Stimulated activated CD8-positive, alpha-beta memory T cell treated with anti-CD3 and anti-CD28 coated beads, Interleukin-15, amount 100 ng/mL, for 24 hours (primary cell): ENCODE results near the gene LRRC18.

Experiments used
- DNase-seq: peaks from one replicate; pipeline ENCODE4 v3.0.0-alpha.2; 2020; ENCODE audit warnings: low read depth

LRRC18 gene

GRCh38 chr10:48939790-48940325 lies at the start of gene LRRC18:
LRRC18 (minus strand) TSS chr10:48939840; CDS start chr10:48914155, 25,685 bp downstream.
- DNase-seq, result no peak

DNA sequence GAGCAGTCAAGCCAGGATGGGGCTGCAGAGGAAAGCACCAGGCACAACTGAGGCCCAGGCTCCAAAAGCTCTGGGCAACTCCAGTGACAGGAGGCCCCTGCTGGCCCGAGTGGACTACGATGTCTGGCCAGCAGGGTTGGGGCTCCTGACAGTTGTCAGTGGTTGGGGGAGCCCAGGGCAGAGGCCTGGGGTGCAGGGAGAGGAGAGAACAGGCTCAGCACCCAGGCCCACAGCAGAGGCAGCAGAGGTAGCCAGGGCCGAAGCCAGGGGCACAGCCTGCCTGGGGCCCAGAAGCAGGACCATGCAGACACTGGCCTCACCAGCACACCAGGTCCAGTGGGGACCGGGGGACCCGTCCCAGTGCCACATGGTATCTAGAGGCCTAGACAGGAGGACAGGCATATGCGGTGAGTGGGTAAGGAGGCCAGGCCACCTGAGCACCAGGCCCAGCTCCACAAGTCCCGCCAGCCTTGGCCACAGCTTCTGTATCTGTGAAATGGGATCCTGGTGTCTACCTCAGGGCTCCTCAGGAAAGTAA lies 46.0 kb upstream of the LRRC18 start:
- DNase-seq, result no peak

- no peak for DNase-seq
These were observed 44.2 kb upstream of the LRRC18 start for GRCh38 chr10:48983648-48984351.

DNA sequence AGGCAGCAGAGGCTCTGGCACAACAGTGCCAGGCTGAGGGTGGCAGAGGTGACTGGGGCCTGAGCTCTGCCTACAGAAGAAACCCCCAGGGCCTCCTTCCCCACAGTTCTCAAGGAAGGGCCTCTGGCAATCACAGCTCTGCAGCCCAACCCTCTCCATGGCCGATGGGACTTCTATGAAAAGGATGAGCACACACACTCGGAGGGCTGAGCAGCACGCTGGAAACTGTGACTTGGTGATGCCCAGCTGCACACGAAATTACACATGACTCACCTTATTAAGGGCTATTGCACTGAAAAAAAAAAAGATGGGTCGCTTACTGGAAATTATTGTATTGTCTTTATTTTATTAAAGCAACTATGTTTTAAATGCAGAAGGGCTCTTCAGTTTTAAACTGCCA lies 42.9 kb upstream of the LRRC18 start:
- no peak for DNase-seq

GRCh38 chr10:48981310-48981907 lies 41.8 kb upstream of the LRRC18 start:
- DNase-seq, result no peak

- no peak for DNase-seq
These were observed 38.7 kb upstream of the LRRC18 start for GRCh38 chr10:48978318-48978717.

GRCh38 chr10:48976196-48976595 lies 36.6 kb upstream of the LRRC18 start:
- no peak for DNase-seq

GRCh38 chr10:48974510-48975156 lies 35.0 kb upstream of the LRRC18 start:
- no peak for DNase-seq

DNA sequence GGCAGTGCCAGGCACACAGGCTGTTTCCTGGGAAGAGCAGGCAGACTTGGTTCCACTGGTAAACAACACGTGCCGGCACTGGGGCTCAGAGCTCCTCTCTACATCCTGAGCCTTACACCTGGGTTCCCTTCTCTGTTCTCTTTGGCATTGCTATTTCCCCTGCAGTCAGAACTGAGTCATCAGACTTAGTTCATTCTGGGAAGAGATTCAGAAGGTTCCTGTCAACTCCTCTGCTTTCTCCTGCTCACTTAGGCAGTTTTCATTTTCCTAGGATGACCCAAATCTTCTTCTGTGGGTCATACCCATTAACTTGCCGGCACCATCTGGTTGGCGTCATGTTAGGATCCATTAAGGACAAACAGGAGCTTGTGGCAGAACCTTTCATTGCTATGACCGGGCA lies 33.4 kb upstream of the LRRC18 start:
- DNase-seq, result no peak

- DNase-seq, result no peak
These were observed 31.0 kb upstream of the LRRC18 start for GRCh38 chr10:48970654-48971053.

GRCh38 chr10:48970046-48970445 lies 30.4 kb upstream of the LRRC18 start:
- no peak for DNase-seq

- no peak for DNase-seq
These were observed 28.4 kb upstream of the LRRC18 start for GRCh38 chr10:48968036-48968435.

DNA sequence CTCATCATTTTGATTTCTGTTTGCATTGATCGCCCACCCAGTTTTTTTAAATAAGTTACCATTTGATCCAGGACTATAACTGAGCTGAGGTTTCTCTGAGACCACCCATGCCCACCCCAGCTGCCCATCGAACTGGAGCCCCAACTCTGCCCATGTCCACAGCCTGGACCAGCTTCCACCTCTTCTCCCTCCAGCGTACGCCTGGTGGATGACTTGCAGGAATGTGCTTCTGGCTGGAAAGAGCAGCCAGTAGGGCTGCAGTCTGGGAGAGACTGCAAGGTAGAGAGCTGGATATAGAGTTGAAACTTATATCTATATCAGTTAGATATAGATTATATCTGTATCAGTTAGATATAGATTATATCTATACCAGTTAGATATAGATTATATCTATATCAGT lies 25.8 kb upstream of the LRRC18 start:
- DNase-seq, result no peak

- no peak for DNase-seq
These were observed 24.4 kb upstream of the LRRC18 start for GRCh38 chr10:48964038-48964437.

DNA sequence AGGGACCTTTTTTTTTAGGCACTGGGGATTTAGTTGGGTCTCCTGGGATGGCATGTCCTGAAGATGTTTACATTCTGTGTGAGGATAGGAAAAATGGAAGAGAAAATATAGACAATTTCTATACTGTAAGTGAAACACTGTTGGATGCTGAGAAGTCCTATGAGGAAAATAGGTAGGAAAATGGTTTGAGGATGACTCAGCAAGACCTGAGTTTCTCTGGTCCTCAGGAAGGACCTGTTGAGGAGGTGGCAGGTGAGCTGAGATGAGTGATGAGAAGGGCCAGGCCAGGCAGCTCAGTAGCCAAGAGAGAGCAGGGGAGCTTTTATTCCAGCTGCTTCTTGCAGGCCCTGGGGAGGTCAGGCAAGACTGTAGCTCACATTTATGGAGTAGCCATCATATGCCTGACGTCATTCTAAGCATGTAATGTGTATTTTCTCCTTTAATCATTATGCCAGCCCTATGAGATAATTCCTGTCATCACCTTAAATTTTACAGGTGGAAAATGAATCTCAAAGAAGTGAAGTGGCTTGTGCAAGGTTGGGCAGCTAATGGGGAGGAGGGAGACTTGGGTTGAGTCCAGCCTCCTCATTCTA lies 19.1 kb upstream of the LRRC18 start:
- no peak for DNase-seq

DNA sequence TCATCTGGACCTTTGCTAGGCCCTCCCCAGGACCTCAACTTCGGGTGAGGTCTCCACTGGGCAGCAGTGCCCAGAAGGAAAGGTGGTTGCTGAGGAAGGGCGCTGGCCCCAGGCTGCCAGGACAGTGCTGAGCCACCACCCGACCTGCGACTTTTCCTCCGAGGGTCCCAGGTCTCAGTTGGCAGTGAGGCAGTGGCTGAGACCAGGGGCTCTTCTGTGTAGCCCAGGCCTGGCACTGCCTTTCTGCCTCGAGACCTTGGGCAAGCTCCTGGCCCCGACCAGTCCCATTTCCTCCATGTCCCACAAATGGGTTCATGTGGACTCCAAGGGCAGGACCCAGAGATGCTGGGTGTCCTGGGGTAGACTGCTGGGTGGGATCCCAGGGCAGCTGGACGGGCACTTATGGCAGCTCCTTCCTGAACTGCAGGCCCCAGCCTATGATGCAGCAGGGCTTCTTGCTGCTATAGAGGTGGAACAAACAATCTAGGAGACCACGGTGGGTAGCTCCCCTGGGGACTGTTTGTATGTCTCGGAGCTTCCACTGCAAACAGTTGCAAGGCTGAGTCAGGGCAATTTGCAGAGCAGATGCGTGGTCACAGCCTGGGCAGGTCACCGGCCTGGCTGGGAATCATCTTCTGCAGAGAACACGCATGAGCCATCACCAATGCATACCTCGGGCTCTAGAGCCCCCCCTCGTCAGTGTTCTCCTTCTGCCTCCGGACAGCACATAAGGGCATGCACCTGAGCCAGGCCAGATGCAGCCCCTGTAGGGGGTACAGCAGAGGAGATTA lies 17.9 kb upstream of the LRRC18 start:
- DNase-seq, result no peak

GRCh38 chr10:48951707-48952106 lies 12.1 kb upstream of the LRRC18 start:
- DNase-seq, result no peak

DNA sequence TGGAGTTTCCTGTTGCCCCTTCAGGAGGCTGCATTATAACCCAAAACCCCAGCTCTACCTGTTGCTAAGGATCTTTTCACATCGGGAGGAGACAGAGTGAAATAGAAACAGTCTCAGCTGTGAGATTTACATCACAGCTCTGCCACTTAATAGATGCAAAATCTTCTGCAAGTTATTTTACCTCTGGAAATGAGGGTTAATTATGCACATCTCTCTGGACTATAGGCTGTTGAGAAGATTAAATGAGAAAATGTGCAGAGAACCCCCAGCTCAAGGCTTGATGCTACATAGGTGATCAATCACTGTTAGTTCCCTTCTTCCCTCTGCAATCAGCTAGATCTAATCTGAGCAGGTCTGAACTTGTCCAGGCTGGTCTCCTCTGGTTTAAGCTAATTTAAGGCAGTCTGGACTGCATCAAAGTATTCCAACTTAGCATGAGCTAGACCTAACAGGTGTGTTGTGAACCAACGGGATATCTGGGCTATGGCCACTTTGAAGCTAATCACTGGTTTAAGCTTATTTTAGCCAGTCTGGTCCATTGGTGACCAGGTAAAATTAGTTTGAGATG lies 8.9 kb upstream of the LRRC18 start:
- no peak for DNase-seq

- no peak for DNase-seq
These were observed 8.2 kb upstream of the LRRC18 start for GRCh38 chr10:48947690-48948469.

GRCh38 chr10:48946891-48947500 lies 7.4 kb upstream of the LRRC18 start:
- no peak for DNase-seq
